A549 (cell line): Measurements from ENCODE around the gene MRPL20. TPM values are rescaled to one million over a fixed set of nuclear protein-coding genes. Genes with fewer than 3 reads are reported as not detected.
"Not testable (repeated sequence)": the region's sequence is repeated elsewhere in the genome, so short reads cannot be mapped to it uniquely, and the experiment has no call there.

Source experiments
- ATAC-seq, 2 experiments: fragments of 200-7000 bp in 1 of 2; fragments of >200 bp in 1 of 2; cut with Nextera tagmentation in 1 of 2; cut with Tn5 transposase in 1 of 2; 3 replicates each; pipeline versions ENCODE4 v1.8.0 to v1.9.1; 2018 to 2020; ENCODE audit warnings: mild to moderate bottlenecking in 1 of 2, moderate library complexity in 1 of 2
- CTCF ChIA-PET: fragments of 300-600 bp; sonication (Branson Sonifier 250); formaldehyde crosslinking; extraction: SDS; loops from one replicate; lab custom pipeline; 2021; ENCODE audit warnings: antibody characterized with exemption, inconsistent platforms; lab: Yijun Ruan, JAX
- POLR2A ChIA-PET: fragments of 350-600 bp; formaldehyde crosslinking; extraction: SDS; loops from one replicate; lab custom pipeline; 2021; ENCODE audit warnings: antibody characterized with exemption, inconsistent platforms; lab: Yijun Ruan, JAX
- DNase-seq, 2 experiments: peaks; one replicate each; pipeline versions ENCODE4 v3.0.0 to v3.0.0-alpha.2; 2011 to 2016; ENCODE audit warnings: low read depth in 1 of 2, low spot score in 1 of 2
- FAIRE-seq: peaks from 2 replicates; lab custom pipeline; 2011; peaks lifted over from hg19 to GRCh38; lab: Jason Lieb, UNC
- H3K27ac ChIP-seq, 2 experiments: fragments of >200 bp; sonication (Bioruptor Twin); formaldehyde crosslinking; 3 replicates each; pipeline ENCODE4 v1.5.1; 2016 to 2017
- H3K4me1 ChIP-seq: fragments of >200 bp; sonication (Bioruptor Twin); formaldehyde crosslinking; 3 replicates; pipeline ENCODE4 v1.6.1; 2016
- H3K4me2 ChIP-seq: fragments of >200 bp; sonication (Bioruptor Twin); formaldehyde crosslinking; 3 replicates; pipeline ENCODE4 v1.6.1; 2016
- H3K4me3 ChIP-seq: fragments of >200 bp; sonication (Bioruptor Twin); formaldehyde crosslinking; 3 replicates; pipeline ENCODE4 v1.5.1; 2016
- H3K9me3 ChIP-seq: fragments of >200 bp; sonication (Bioruptor Twin); formaldehyde crosslinking; 3 replicates; pipeline ENCODE4 v1.6.1; 2016
- BCL3 ChIP-seq: fragments of >200 bp; sonication (Bioruptor Twin); formaldehyde crosslinking; IDR thresholded peaks from 3 replicates; pipeline ENCODE4 v1.6.1; 2016
- CTCF ChIP-seq: fragments of >200 bp; sonication (Bioruptor Twin); formaldehyde crosslinking; IDR thresholded peaks from 3 replicates; pipeline ENCODE4 v1.5.1; 2016
- E2F6 ChIP-seq: IDR thresholded peaks from 2 replicates; pipeline ENCODE4 v1.6.1; 2012; ENCODE audit warnings: low read depth, borderline replicate concordance
- GATA3 ChIP-seq: IDR thresholded peaks from 2 replicates; pipeline ENCODE4 v1.6.1; 2012; ENCODE audit warnings: borderline replicate concordance
- HDAC2 ChIP-seq: fragments of 200-600 bp; sonication (generic); IDR thresholded peaks from 2 replicates; pipeline ENCODE4 v1.6.1; 2016
- HOXA7 ChIP-seq: fragments of 250-450 bp; sonication (Bioruptor Pico); IDR thresholded peaks from 2 replicates; pipeline ENCODE4 v1.5.0; 2020; ENCODE audit warnings: mild to moderate bottlenecking, moderate library complexity
- JUN ChIP-seq, 2 experiments: fragments of >200 bp; sonication (Bioruptor Twin); formaldehyde crosslinking; IDR thresholded peaks; 2 replicates in 1 of 2; 3 replicates in 1 of 2; pipeline ENCODE4 v1.6.1; 2016 to 2017
- KDM1A ChIP-seq: fragments of 200-600 bp; sonication (generic); IDR thresholded peaks from 2 replicates; pipeline ENCODE4 v1.6.1; 2016; ENCODE audit warnings: low read depth, mild to moderate bottlenecking
- KDM5A ChIP-seq: fragments of 200-600 bp; sonication (generic); IDR thresholded peaks from 2 replicates; pipeline ENCODE4 v1.6.1; 2016; ENCODE audit warnings: antibody characterized with exemption, mild to moderate bottlenecking
- MAFK ChIP-seq: fragments of 450-650 bp; IDR thresholded peaks from 2 replicates; pipeline ENCODE4 v1.6.1; 2014; ENCODE audit not compliant: partially characterized antibody
- MAX ChIP-seq: IDR thresholded peaks from 2 replicates; pipeline ENCODE4 v1.6.1; 2012
- MYC ChIP-seq: IDR thresholded peaks from 2 replicates; pipeline ENCODE4 v1.6.1; 2012; ENCODE audit warnings: mild to moderate bottlenecking, inconsistent platforms, low read length, improper control_type of control experiment, borderline replicate concordance
- NFE2L2 ChIP-seq: fragments of 150-350 bp; conservative IDR thresholded peaks from 2 replicates; pipeline ENCODE4 v1.6.1; 2014; ENCODE audit warnings: low read length
- NPAS2 ChIP-seq: fragments of 250-450 bp; sonication (Bioruptor Pico); IDR thresholded peaks from 2 replicates; pipeline ENCODE4 v1.8.0; 2022; ENCODE audit warnings: mild to moderate bottlenecking, moderate library complexity, borderline replicate concordance
- PBX3 ChIP-seq: IDR thresholded peaks from 2 replicates; pipeline ENCODE4 v1.6.1; 2012
- PHF8 ChIP-seq: fragments of 200-600 bp; sonication (generic); IDR thresholded peaks from 2 replicates; pipeline ENCODE4 v1.6.1; 2016; ENCODE audit warnings: low read depth, mild to moderate bottlenecking, antibody characterized with exemption, moderate library complexity, borderline replicate concordance
- POLR2A ChIP-seq: IDR thresholded peaks from 2 replicates; pipeline ENCODE4 v1.6.1; 2012; ENCODE audit warnings: mild to moderate bottlenecking, low read length
- POLR2AphosphoS2 ChIP-seq: conservative IDR thresholded peaks from 2 replicates; pipeline ENCODE4 v1.6.1; 2012; ENCODE audit warnings: low read length, improper control_type of control experiment, inconsistent platforms
- RFX5 ChIP-seq: fragments of 450-650 bp; IDR thresholded peaks from 2 replicates; pipeline ENCODE4 v1.7.1; 2014; ENCODE audit warnings: antibody characterized with exemption, mild to moderate bottlenecking, moderate library complexity
- SMC3 ChIP-seq: fragments of >200 bp; sonication (Bioruptor Twin); formaldehyde crosslinking; IDR thresholded peaks from 3 replicates; pipeline ENCODE4 v1.6.1; 2018; ENCODE audit warnings: inconsistent platforms
- SREBF2 ChIP-seq: fragments of 450-650 bp; IDR thresholded peaks from 2 replicates; pipeline ENCODE4 v1.6.1; 2014; ENCODE audit warnings: mild to moderate bottlenecking, moderate library complexity
- TFCP2L1 ChIP-seq: fragments of 250-450 bp; sonication (Bioruptor Pico); IDR thresholded peaks from 2 replicates; pipeline ENCODE4 v1.5.0; 2021; ENCODE audit warnings: mild to moderate bottlenecking
- WGBS: methylation state at CpG from one replicate; pipeline ENCODE4 v1.1.6; 2017; ENCODE audit errors: missing lambda C conversion rate; 5-methylcytosine and 5-hydroxymethylcytosine counted together
- polyA minus RNA-seq: library from RNA; depleted of rRNA, polyadenylated mRNA; stranded (reverse); fragments of >200 nt; gene quantifications from 2 replicates; pipeline ENCODE4 v1.2.3, GENCODE V29; 2011; rRNA and poly(A)+ RNA removed
- polyA plus RNA-seq, 4 experiments: library from polyadenylated mRNA; depleted of rRNA in 3 of 4; stranded (reverse); fragments of >200 nt; fragmentation: RNase III in 1 of 4; extraction: RNeasy Plus Mini Kit Qiagen cat#74134 plus additional on column Dnase treatment in 1 of 4; gene quantifications; 2 replicates in 3 of 4; 3 replicates in 1 of 4; pipeline ENCODE4 v1.2.3, GENCODE V29; 2011 to 2017

Gene MRPL20
- 146 and 163 TPM in 2 replicates for polyA plus RNA-seq (2011; rRNA removed)
- polyA plus RNA-seq (2012; cell fraction: cytosol; rRNA removed) = 151 and 186 TPM in 2 replicates
- polyA plus RNA-seq (2012; cell fraction: nucleus; rRNA removed) = 78.1 and 104 TPM in 2 replicates
- 151 to 164 TPM (median 158 TPM) in 3 replicates for polyA plus RNA-seq (2017; fragmentation: RNase III; extraction: RNeasy Plus Mini Kit Qiagen cat#74134 plus additional on column Dnase treatment)
- polyA minus RNA-seq = 50.5 and 55.7 TPM in 2 replicates

- ChIA-PET POLR2A (interaction anchor here (0.6 to 2.3 kb wide), 5 partner anchors 8 to 415 kb away, joined by 3 to 12 read pairs (median 4); partner anchors contain the start of genes AURKAIP1 and CCNL2), CTCF (interaction anchor here (1.9 to 3.8 kb wide), 2 partner anchors 34 to 98 kb away, joined by 11 to 21 read pairs; no protein-coding TSS in a partner anchor)
- FAIRE-seq (no peak), DNase-seq (peak; percentile 86 to 87), ATAC-seq (peak; percentile 97)
- peak within 1 kb of the TSS; percentile 93 for H3K4me2 ChIP-seq
- under 1% methylated on average over 21 of the region's 98 CpGs for WGBS
- peak within 1 kb of the TSS; percentile 69 for H3K4me3 ChIP-seq
- no peaks in the 10 kb centered on the region for H3K9me3 ChIP-seq
- peak within 1 kb of the TSS; percentile 88 to 100 for H3K27ac ChIP-seq
- TF ChIP-seq JUN (IDR thresholded peaks at IDR 0.05) = peak; percentile 87
- TF ChIP-seq MAFK = no peak
- no peak for TF ChIP-seq KDM1A
- TF ChIP-seq NPAS2 (CRISPR knock-in tag) = no peak
- no peak for TF ChIP-seq MYC
- TF ChIP-seq HOXA7 (CRISPR knock-in tag) = no peak
- TF ChIP-seq POLR2A = peak; percentile 76
- TF ChIP-seq PHF8 = peak; percentile 69; the same call in 1 of the 2 replicates
- TF ChIP-seq E2F6 = no peak
- no peak for TF ChIP-seq HDAC2
- TF ChIP-seq KDM5A = peak; percentile 71
- peak; percentile 86; the same call in 2 of the 3 replicates for TF ChIP-seq BCL3
- TF ChIP-seq MAX = peak; percentile 94
- TF ChIP-seq TFCP2L1 (CRISPR knock-in tag) = no peak
- TF ChIP-seq GATA3 = 0 out of 2 replicates have a peak, but pooled peaks have one; percentile 24
- no peak for TF ChIP-seq SREBF2
- TF ChIP-seq POLR2AphosphoS2 = no peak
- TF ChIP-seq PBX3 = peak; percentile 55; the same call in 1 of the 2 replicates
- TF ChIP-seq CTCF = no peak
- TF ChIP-seq SMC3 = no peak
- no peak for TF ChIP-seq NFE2L2
- no peak for TF ChIP-seq RFX5
- H3K4me1 ChIP-seq = peaks cover 26% of the 10 kb centered on the region
Observed at GRCh38 chr1:1406821-1407635, at the start of gene MRPL20. MRPL20 (minus strand) TSS chr1:1407293; CDS start chr1:1407217, 76 bp downstream.

GRCh38 chr1:1456683-1457255 is 49.7 kb upstream of the MRPL20 start:
- CTCF ChIA-PET, H3K9me3 ChIP-seq, FAIRE-seq, H3K4me3 ChIP-seq, DNase-seq, POLR2A ChIA-PET, H3K4me2 ChIP-seq, H3K27ac ChIP-seq, ATAC-seq, H3K4me1 ChIP-seq: not testable (repeated sequence)
- WGBS = no CpG with 5 or more reads among the region's 22 CpGs

GRCh38 chr1:1455934-1456333 is 48.8 kb upstream of the MRPL20 start:
- DNase-seq, CTCF ChIA-PET, H3K4me2 ChIP-seq, ATAC-seq, H3K27ac ChIP-seq, H3K4me1 ChIP-seq, H3K4me3 ChIP-seq, POLR2A ChIA-PET, H3K9me3 ChIP-seq, FAIRE-seq: not testable (repeated sequence)
- no CpG with 5 or more reads among the region's 15 CpGs for WGBS
